BE2C (cell line): ENCODE data around the gene MAP2.

Source experiments
- DNase-seq: peaks from one replicate; pipeline ENCODE4 v3.0.0-alpha.2; 2020
- H3K27me3 ChIP-seq: fragments of 250-450 bp; sonication (Bioruptor Pico); 2 replicates; pipeline ENCODE4 v1.5.1; 2020; ENCODE audit warnings: mild to moderate bottlenecking
- H3K36me3 ChIP-seq: fragments of 250-450 bp; sonication (Bioruptor Pico); 2 replicates; pipeline ENCODE4 v1.5.1; 2020; ENCODE audit warnings: mild to moderate bottlenecking
- H3K4me1 ChIP-seq: fragments of 250-450 bp; sonication (Bioruptor Pico); 2 replicates; pipeline ENCODE4 v1.5.1; 2020
- H3K4me3 ChIP-seq: 2 replicates; pipeline ENCODE4 v1.5.1; 2011; ENCODE audit warnings: low read depth, low read length
- H3K9me3 ChIP-seq: fragments of 250-450 bp; sonication (Bioruptor Pico); 2 replicates; pipeline ENCODE4 v1.5.1; 2020
- CTCF ChIP-seq: IDR thresholded peaks from 2 replicates; pipeline ENCODE4 v1.5.1; 2012; ENCODE audit warnings: mild to moderate bottlenecking, low read depth, low read length

The MAP2 gene

GRCh38 chr2:209387389-209387788 is 36.5 kb upstream of the MAP2 start:
- H3K27me3 ChIP-seq, result no peaks in the 10 kb centered on the region
- TF ChIP-seq CTCF, result no peak
- H3K9me3 ChIP-seq, result no peaks in the 10 kb centered on the region
- H3K36me3 ChIP-seq, result no peaks in the 10 kb centered on the region
- peak; percentile 5 for DNase-seq
- no peak overlapping the region for H3K4me3 ChIP-seq
- H3K4me1 ChIP-seq, result no peaks in the 10 kb centered on the region

GRCh38 chr2:209388446-209389037 is 35.3 kb upstream of the MAP2 start:
- TF ChIP-seq CTCF, result no peak
- Histone ChIP-seq H3K36me3 (no peaks in the 10 kb centered on the region), H3K9me3 (no peaks in the 10 kb centered on the region), H3K4me3 (no peak overlapping the region), H3K4me1 (no peaks in the 10 kb centered on the region), H3K27me3 (no peaks in the 10 kb centered on the region)
- no peak for DNase-seq

- no peak for DNase-seq
- Histone ChIP-seq H3K36me3 (no peaks in the 10 kb centered on the region), H3K4me1 (no peaks in the 10 kb centered on the region), H3K27me3 (no peaks in the 10 kb centered on the region), H3K4me3 (no peak overlapping the region), H3K9me3 (no peaks in the 10 kb centered on the region)
- TF ChIP-seq CTCF, result no peak
These were observed 34.7 kb upstream of the MAP2 start for GRCh38 chr2:209389171-209389618.

GRCh38 chr2:209390839-209391238 is 33.0 kb upstream of the MAP2 start:
- H3K9me3 ChIP-seq, result no peaks in the 10 kb centered on the region

GRCh38 chr2:209391776-209392401 is 32.0 kb upstream of the MAP2 start:
- no peaks in the 10 kb centered on the region for H3K4me1 ChIP-seq
- no peaks in the 10 kb centered on the region for H3K27me3 ChIP-seq
- H3K9me3 ChIP-seq, result no peaks in the 10 kb centered on the region
- H3K4me3 ChIP-seq, result no peak overlapping the region
- TF ChIP-seq CTCF, result no peak
- no peak for DNase-seq
- no peaks in the 10 kb centered on the region for H3K36me3 ChIP-seq

More at GRCh38 chr2:209390839-209391238, 33.0 kb upstream of the MAP2 start:
- Histone ChIP-seq H3K36me3 (no peaks in the 10 kb centered on the region), H3K4me3 (no peak overlapping the region), H3K4me1 (no peaks in the 10 kb centered on the region), H3K27me3 (no peaks in the 10 kb centered on the region)
- no peak for DNase-seq
- TF ChIP-seq CTCF, result no peak

- no peaks in the 10 kb centered on the region for H3K9me3 ChIP-seq
- no peak for TF ChIP-seq CTCF
- no peak overlapping the region for H3K4me3 ChIP-seq
- DNase-seq, result no peak
- H3K27me3 ChIP-seq, result no peaks in the 10 kb centered on the region
- H3K36me3 ChIP-seq, result no peaks in the 10 kb centered on the region
- no peaks in the 10 kb centered on the region for H3K4me1 ChIP-seq
These were observed 28.6 kb upstream of the MAP2 start for GRCh38 chr2:209395229-209395628.
